ENCODE data around the gene TMEM175. TPM values are rescaled to one million over a fixed set of nuclear protein-coding genes. Genes with fewer than 3 reads are reported as not detected.

Gene TMEM175
- total RNA-seq, 1 experiment from 2014 or later = 20.2 TPM

GRCh38 chr4:1002631-1003251 is 70.5 kb downstream of the TMEM175 start:
- no peaks in the 10 kb centered on the region for H3K36me3 ChIP-seq (ENCODE audit: low read depth)

GRCh38 chr4:1003271-1004070 is 71.2 kb downstream of the TMEM175 start:
- H3K4me2 ChIP-seq = no peak overlapping the region
- H3K9me3 ChIP-seq (ENCODE audit: insufficient read depth, low read depth) = no peaks in the 10 kb centered on the region
- no peaks in the 10 kb centered on the region for H3K36me3 ChIP-seq (ENCODE audit: low read depth)
- H3F3A ChIP-seq (ENCODE audit: insufficient read depth, low read depth) = peaks cover 14% of the 10 kb centered on the region; the same call in 1 of the 2 replicates
- H3K27me3 ChIP-seq (ENCODE audit: insufficient read depth, low read depth) = peaks cover 5% of the 10 kb centered on the region; the same call in 1 of the 2 replicates
- H4K20me1 ChIP-seq (ENCODE audit: insufficient read depth) = no peaks in the 10 kb centered on the region
- TF ChIP-seq CTCF (conservative IDR thresholded peaks at IDR 0.05) (no peak), EZH2 (IDR thresholded peaks at IDR 0.05; ENCODE audit: low read depth) (no peak)
- no peak overlapping the region for H3K4me3 ChIP-seq
- no peaks in the 10 kb centered on the region for H3K4me1 ChIP-seq (replicated peaks; ENCODE audit: insufficient read depth)
- ChIA-PET POLR2A (ENCODE audit: unreplicated experiment) (no interaction called here), CTCF (no interaction called here)
- H3K27ac ChIP-seq = no peak overlapping the region
- BruUV-seq (replicated peaks) = no TSS peak
- no peak for DNase-seq
- intact Hi-C loops (cut with micrococcal nuclease; ENCODE audit: unreplicated experiment) = no loop called here
- H3K79me2 ChIP-seq (ENCODE audit: low read depth) = no peaks in the 10 kb centered on the region
- H2AFZ ChIP-seq = no peak overlapping the region
- no peaks in the 10 kb centered on the region for H3K9me2 ChIP-seq (ENCODE audit: insufficient read depth)

More at GRCh38 chr4:1002631-1003251, 70.5 kb downstream of the TMEM175 start:
- Histone ChIP-seq H3F3A (ENCODE audit: insufficient read depth, low read depth) (peaks cover 12% of the 10 kb centered on the region; the same call in 1 of the 2 replicates), H4K20me1 (ENCODE audit: insufficient read depth) (peaks cover 5% of the 10 kb centered on the region; the same call in 1 of the 2 replicates), H3K4me3 (no peak overlapping the region), H3K4me2 (no peak overlapping the region), H3K9me3 (ENCODE audit: insufficient read depth, low read depth) (no peaks in the 10 kb centered on the region), H2AFZ (no peak overlapping the region), H3K9me2 (ENCODE audit: insufficient read depth) (no peaks in the 10 kb centered on the region), H3K27ac (no peak overlapping the region), H3K27me3 (ENCODE audit: insufficient read depth, low read depth) (peaks cover 8% of the 10 kb centered on the region), H3K4me1 (replicated peaks; ENCODE audit: insufficient read depth) (no peaks in the 10 kb centered on the region), H3K79me2 (ENCODE audit: low read depth) (no peaks in the 10 kb centered on the region)
- TF ChIP-seq CTCF (conservative IDR thresholded peaks at IDR 0.05) (no peak), EZH2 (IDR thresholded peaks at IDR 0.05; ENCODE audit: low read depth) (no peak)
- POLR2A ChIA-PET (ENCODE audit: unreplicated experiment) = no interaction called here
- no TSS peak for BruUV-seq (replicated peaks)
- CTCF ChIA-PET = no interaction called here
- intact Hi-C loops (cut with micrococcal nuclease; ENCODE audit: unreplicated experiment) = no loop called here
- no peak for DNase-seq

GRCh38 chr4:1004071-1004418 is 71.8 kb downstream of the TMEM175 start:
- Histone ChIP-seq H3K27me3 (ENCODE audit: insufficient read depth, low read depth) (peaks cover 10% of the 10 kb centered on the region; the same call in 1 of the 2 replicates), H3K4me2 (no peak overlapping the region), H4K20me1 (ENCODE audit: insufficient read depth) (no peaks in the 10 kb centered on the region), H3F3A (ENCODE audit: insufficient read depth, low read depth) (peaks cover 15% of the 10 kb centered on the region; the same call in 1 of the 2 replicates), H3K9me2 (ENCODE audit: insufficient read depth) (no peaks in the 10 kb centered on the region), H3K79me2 (ENCODE audit: low read depth) (no peaks in the 10 kb centered on the region), H3K36me3 (ENCODE audit: low read depth) (no peaks in the 10 kb centered on the region), H3K4me1 (replicated peaks; ENCODE audit: insufficient read depth) (no peaks in the 10 kb centered on the region), H3K4me3 (no peak overlapping the region), H3K9me3 (ENCODE audit: insufficient read depth, low read depth) (no peaks in the 10 kb centered on the region), H2AFZ (no peak overlapping the region), H3K27ac (no peak overlapping the region)
- POLR2A ChIA-PET (ENCODE audit: unreplicated experiment) = no interaction called here
- no peak for DNase-seq
- TF ChIP-seq CTCF (conservative IDR thresholded peaks at IDR 0.05) = no peak
- CTCF ChIA-PET = no interaction called here
- no TSS peak for BruUV-seq (replicated peaks)
- intact Hi-C loops (cut with micrococcal nuclease; ENCODE audit: unreplicated experiment) = no loop called here
